ENCODE results near the gene IFNGR1. TPM values are rescaled to one million over a fixed set of nuclear protein-coding genes. Genes with fewer than 3 reads are reported as not detected.

Gene IFNGR1
- total RNA-seq, 1 experiment from 2014 or later, result 27.1 TPM

- RAD21 ChIA-PET (ENCODE audit: low non-redundant PET in 1 of 2, low total read pairs in 2 of 2, uncharacterized antibody in 2 of 2, unreplicated experiment in 2 of 2), result no interaction called here
- Histone ChIP-seq H3K9me3 (ENCODE audit: control insufficient read depth in 1 of 2, insufficient read depth in 1 of 2, low read depth in 1 of 2, low read length in 2 of 2) (no peaks in the 10 kb centered on the region), H3K27me3 (ENCODE audit: insufficient read depth, low read length) (no peaks in the 10 kb centered on the region), H4K20me1 (ENCODE audit: insufficient read depth) (no peaks in the 10 kb centered on the region), H3K36me3 (ENCODE audit: control insufficient read depth in 1 of 2, insufficient read depth in 2 of 2, low read length in 2 of 2) (no peaks in the 10 kb centered on the region), H3K79me2 (ENCODE audit: insufficient read depth, low read length) (no peaks in the 10 kb centered on the region), H3K4me1 (ENCODE audit: control insufficient read depth in 1 of 2, insufficient read depth in 2 of 2, low read length in 2 of 2) (no peaks in the 10 kb centered on the region), H3K4me2 (ENCODE audit: low read length) (no peak overlapping the region), H2AFZ (ENCODE audit: low read depth, low read length, poor library complexity, severe bottlenecking) (no peak overlapping the region), H3K4me3 (replicated peaks in 1 of 2; ENCODE audit: low read depth in 1 of 2, low read length in 2 of 2) (no peak overlapping the region), H3K27ac (ENCODE audit: low read depth, low read length) (no peak overlapping the region), H3K9ac (ENCODE audit: low read length) (no peak overlapping the region), H3K9me2 (ENCODE audit: insufficient read depth) (no peaks in the 10 kb centered on the region)
- ATAC-seq, result no peak
- POLR2A ChIA-PET, result no interaction called here
- intact Hi-C loops (cut with micrococcal nuclease), result no loop called here
- TF ChIP-seq TCF7L2 (IDR thresholded peaks at IDR 0.05; ENCODE audit: borderline replicate concordance, extremely low read depth, insufficient read depth, insufficient read length), result no peak
- TF ChIP-seq FOSL1 (IDR thresholded peaks at IDR 0.05; ENCODE audit: low read depth), result no peak
- no peak for TF ChIP-seq ELF1 (IDR thresholded peaks at IDR 0.05; ENCODE audit: borderline replicate concordance, low read depth)
- no peak for TF ChIP-seq POLR2A (IDR thresholded peaks at IDR 0.05; ENCODE audit: borderline replicate concordance, extremely low read depth, insufficient read depth, insufficient read length)
- no peak for TF ChIP-seq SRF (IDR thresholded peaks at IDR 0.05; ENCODE audit: low read depth)
- no peak for TF ChIP-seq REST (IDR thresholded peaks at IDR 0.05; ENCODE audit: low read depth)
- no peak for TF ChIP-seq CEBPB (IDR thresholded peaks at IDR 0.05; ENCODE audit: low read depth)
- no peak for TF ChIP-seq MAX (IDR thresholded peaks at IDR 0.05)
- no peak for TF ChIP-seq SIN3A (IDR thresholded peaks at IDR 0.05; ENCODE audit: low read depth)
- TF ChIP-seq CBX3 (IDR thresholded peaks at IDR 0.05; ENCODE audit: low read depth), result no peak
- TF ChIP-seq CTCF (IDR thresholded peaks at IDR 0.05 in 2 of 3, conservative IDR thresholded peaks at IDR 0.05 in 1 of 3; ENCODE audit: borderline replicate concordance in 1 of 3, insufficient read depth in 1 of 3, low read depth in 2 of 3, low read length in 2 of 3), result no peak
- TF ChIP-seq EGR1 (IDR thresholded peaks at IDR 0.05; ENCODE audit: low read depth), result no peak
- TF ChIP-seq YY1 (IDR thresholded peaks at IDR 0.05; ENCODE audit: extremely low read depth, insufficient replicate concordance, low read depth, low read length), result no peak
- no peak for TF ChIP-seq EZH2 (IDR thresholded peaks at IDR 0.05)
- no peak for DNase-seq (ENCODE audit: low read depth, low spot score)
- CTCF ChIA-PET, result no interaction called here
- no TSS peak for BruUV-seq (replicated peaks)
These were observed 46.5 kb upstream of the IFNGR1 start for GRCh38 chr6:137265561-137266308.

All from HCT116 (cell line).